Urothelium cell line (cell line): ENCODE measurements around the gene TEX36.
"Not testable (repeated sequence)": the region's sequence is repeated elsewhere in the genome, so short reads cannot be mapped to it uniquely, and the experiment has no call there.

Experiments used
- DNase-seq: peaks from one replicate; pipeline ENCODE4 v3.0.0; 2011; ENCODE audit warnings: low spot score, mixed read lengths
- FAIRE-seq: peaks from 2 replicates; lab custom pipeline; 2011; peaks lifted over from hg19 to GRCh38; lab: Jason Lieb, UNC

TEX36 gene

GRCh38 chr10:125683063-125683462 is at the start of gene TEX36:
Gene TEX36, minus strand, starts transcription at chr10:125683163. Its CDS starts 174 bp downstream, at chr10:125682989.
- FAIRE-seq, result no peak

GRCh38 chr10:125727436-125727835 is 44.5 kb upstream of the TEX36 start:
- FAIRE-seq (no peak), DNase-seq (no peak)

More at GRCh38 chr10:125683063-125683462, at the start of gene TEX36:
- no peak for DNase-seq

DNA sequence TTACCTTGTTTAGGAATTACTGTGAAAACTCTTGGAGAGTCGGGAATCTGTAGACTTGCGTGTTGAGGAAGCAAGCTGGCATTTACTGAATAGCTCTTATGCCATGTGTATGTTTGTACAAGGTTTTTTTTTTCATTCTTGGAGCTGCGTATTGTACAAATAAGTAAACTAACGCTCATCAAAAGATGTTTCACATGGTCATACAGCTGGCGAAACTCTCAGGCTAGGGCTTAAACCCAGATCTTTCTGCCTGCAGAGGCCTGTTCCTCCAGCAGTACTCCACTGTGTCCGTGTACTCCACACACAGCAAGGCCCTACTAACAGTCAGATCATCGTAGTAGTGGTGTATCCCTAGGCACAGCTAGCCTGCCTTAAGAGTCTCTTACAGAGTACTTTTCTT is 44.0 kb upstream of the TEX36 start:
- DNase-seq, result no peak
- FAIRE-seq, result no peak

GRCh38 chr10:125722811-125723210 is 39.8 kb upstream of the TEX36 start:
- DNase-seq, result no peak
- FAIRE-seq, result no peak

- DNase-seq, result no peak
- FAIRE-seq, result no peak
Observed at GRCh38 chr10:125721035-125721434, 38.1 kb upstream of the TEX36 start.

GRCh38 chr10:125720002-125720382 is 37.0 kb upstream of the TEX36 start:
- no peak for DNase-seq

DNA sequence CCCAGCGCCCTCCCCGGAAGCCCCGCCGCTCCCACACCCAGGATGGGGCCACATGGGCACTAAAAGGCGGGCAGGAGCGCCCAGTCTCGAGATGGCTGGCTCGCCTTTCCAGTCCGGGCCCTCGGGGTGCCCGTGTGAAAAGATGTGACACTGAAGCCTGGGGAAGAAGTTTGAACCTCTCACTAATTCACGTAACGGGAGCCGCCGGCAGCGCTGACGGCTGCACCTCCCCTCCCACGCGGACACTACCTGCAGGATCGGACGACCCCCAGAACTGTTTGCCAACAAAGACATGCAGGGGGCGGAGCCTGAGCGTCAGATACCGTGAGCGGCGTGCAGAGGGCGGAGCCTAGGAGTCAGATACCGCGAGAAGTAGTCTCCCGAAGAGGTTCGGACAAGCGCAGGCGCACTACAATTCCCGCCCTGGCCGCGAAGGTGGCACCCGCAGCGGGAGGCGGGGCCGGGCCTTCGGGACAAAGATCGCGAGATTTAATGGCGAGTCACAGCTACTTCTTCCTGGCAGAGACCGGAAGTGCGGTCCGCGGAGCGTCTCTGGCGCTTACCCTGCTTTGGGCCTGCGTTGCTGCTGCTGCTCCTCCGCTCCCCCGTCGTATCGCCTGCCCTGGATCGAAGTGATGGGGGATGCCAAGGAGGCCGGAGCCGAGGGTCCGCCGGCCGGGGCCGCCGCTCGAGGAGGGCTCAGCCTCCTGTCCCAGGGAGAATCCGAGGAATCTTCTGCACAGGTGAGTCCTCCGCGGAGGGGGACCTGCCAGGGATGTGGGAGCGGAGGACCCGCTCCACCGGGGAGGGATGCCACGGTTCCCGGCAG is 36.4 kb upstream of the TEX36 start, which contains the start of gene EDRF1:
TSS of gene EDRF1 (plus strand) at position 537 of the 829 bp plus-strand sequence. CDS start at position 636, 99 bp downstream.
- DNase-seq, result peak; percentile 98
- FAIRE-seq, result peak; percentile 50

More at GRCh38 chr10:125720002-125720382, 37.0 kb upstream of the TEX36 start:
- no peak for FAIRE-seq

DNA sequence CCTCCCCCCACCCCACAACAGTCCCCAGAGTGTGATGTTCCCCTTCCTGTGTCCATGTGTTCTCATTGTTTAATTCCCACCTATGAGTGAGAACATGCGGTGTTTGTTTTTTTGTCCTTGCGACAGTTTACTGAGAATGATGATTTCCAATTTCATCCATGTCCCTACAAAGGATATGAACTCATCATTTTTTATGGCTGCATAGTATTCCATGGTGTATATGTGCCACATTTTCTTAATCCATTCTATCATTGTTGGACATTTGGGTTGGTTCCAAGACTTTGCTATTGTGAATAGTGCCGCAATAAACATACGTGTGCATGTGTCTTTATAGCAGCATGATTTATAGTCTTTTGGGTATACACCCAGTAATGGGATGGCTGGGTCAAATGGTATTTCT is 31.8 kb upstream of the TEX36 start:
- not testable (repeated sequence) for FAIRE-seq, DNase-seq

- no peak for DNase-seq
- no peak for FAIRE-seq
Observed at GRCh38 chr10:125711110-125711750, 28.3 kb upstream of the TEX36 start.

- FAIRE-seq (no peak), DNase-seq (no peak)
Observed at GRCh38 chr10:125709553-125710474, 26.9 kb upstream of the TEX36 start.

- DNase-seq (no peak), FAIRE-seq (no peak)
Observed at GRCh38 chr10:125708971-125709503, 26.1 kb upstream of the TEX36 start.

DNA sequence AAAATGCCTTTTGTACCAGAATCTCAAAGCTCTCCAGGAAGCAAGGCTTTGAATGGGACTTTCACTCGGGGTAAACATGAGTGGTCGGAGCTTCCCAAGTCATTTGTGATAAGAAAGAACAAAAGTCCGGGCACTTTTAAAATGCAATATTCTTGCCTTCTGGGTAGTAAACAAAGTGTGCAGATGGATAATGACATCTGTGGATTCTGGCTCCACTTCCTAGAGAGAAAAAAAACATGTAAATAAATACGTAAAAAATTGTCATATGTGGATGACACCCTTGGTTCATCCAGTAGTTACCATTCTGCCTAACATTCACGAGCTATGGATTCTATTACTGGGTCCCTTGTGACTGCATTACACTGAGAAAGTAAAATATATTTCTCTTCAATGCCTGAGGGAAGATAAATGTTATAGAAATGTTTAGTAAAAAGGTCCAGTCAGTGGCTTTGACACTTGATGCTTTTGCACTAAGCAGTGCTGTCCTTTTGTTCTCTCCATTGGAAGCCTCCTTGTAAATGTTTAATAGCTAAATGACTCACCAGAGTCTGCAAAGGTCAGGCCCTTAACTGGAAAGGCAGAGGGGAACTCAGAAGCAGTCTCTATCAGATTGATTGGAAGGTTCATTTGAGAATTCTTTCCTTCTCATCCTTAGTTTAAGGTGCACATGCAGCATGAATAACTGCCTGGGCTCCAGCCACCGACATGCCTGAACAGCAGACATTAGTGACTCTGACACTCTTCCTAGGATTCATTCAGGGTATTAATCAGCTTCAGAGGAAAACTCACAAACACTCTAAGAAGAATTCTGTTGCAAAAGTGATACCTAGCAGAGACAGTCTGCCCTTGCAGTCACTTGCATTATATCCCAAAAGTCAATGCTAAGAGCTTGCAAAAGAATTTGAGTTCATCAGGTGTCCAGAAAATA is 24.8 kb upstream of the TEX36 start:
- DNase-seq, result peak; percentile 42
- no peak for FAIRE-seq

- FAIRE-seq (no peak), DNase-seq (no peak)
Observed at GRCh38 chr10:125700355-125700911, 17.5 kb upstream of the TEX36 start.

GRCh38 chr10:125699562-125700143 is 16.7 kb upstream of the TEX36 start:
- DNase-seq (no peak), FAIRE-seq (no peak)

- no peak for FAIRE-seq
- no peak for DNase-seq
Observed at GRCh38 chr10:125698481-125698998, 15.6 kb upstream of the TEX36 start.

DNA sequence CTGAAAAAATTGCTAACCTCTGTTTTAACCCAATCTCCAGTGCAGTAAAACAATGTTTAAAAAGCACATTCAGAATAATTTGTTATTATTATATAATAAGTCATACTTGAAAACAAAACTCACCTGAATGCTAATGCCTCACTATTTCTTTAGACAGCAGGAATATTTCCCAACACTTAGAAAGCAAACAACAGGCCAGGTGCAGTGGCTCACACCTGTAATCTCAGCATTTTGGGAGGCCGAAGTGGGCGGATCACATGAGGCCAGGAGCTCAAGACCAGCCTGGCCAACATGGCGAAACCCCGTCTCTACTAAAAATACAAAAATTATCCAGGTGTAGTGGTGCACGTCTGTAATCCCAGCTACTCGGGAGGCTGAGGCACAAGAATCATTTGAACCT is 13.9 kb upstream of the TEX36 start:
- not testable (repeated sequence) for DNase-seq, FAIRE-seq

DNA sequence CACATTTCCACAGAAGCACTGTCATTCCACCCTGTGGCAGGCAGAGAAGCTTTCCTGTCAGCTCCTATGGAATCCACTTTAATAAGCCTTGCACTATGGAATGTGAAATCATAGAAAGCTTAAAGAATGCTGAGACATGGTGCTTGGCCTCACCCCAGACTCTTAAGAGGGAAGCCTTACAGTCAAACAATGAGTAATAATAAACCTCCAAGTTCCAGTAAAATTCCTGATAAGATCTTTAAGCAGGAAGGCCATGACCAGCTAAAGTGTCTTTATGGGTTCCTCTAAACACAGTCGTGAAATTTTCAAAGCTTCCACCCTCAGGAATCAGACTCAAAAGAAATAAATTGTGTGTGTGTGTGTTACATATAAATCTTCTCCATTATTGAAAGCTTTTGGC is 11.9 kb upstream of the TEX36 start:
- no peak for FAIRE-seq
- peak; percentile 23 for DNase-seq

GRCh38 chr10:125693524-125693847 is 10.5 kb upstream of the TEX36 start:
- DNase-seq (no peak), FAIRE-seq (no peak)
